GM18907 (cell line): ENCODE measurements around the gene NTF4.
A peak's percentile ranks its signal among the peaks of the same experiment; 100 is the strongest.

ENCODE experiments used
- ATAC-seq: cut with Tn5 transposase; IDR thresholded peaks from one replicate; pipeline ENCODE4 v1.9.1; 2021; ENCODE audit warnings: mild to moderate bottlenecking, moderate library complexity; ENCODE audit not compliant: unreplicated experiment

The NTF4 gene, protein sequence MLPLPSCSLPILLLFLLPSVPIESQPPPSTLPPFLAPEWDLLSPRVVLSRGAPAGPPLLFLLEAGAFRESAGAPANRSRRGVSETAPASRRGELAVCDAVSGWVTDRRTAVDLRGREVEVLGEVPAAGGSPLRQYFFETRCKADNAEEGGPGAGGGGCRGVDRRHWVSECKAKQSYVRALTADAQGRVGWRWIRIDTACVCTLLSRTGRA

DNA sequence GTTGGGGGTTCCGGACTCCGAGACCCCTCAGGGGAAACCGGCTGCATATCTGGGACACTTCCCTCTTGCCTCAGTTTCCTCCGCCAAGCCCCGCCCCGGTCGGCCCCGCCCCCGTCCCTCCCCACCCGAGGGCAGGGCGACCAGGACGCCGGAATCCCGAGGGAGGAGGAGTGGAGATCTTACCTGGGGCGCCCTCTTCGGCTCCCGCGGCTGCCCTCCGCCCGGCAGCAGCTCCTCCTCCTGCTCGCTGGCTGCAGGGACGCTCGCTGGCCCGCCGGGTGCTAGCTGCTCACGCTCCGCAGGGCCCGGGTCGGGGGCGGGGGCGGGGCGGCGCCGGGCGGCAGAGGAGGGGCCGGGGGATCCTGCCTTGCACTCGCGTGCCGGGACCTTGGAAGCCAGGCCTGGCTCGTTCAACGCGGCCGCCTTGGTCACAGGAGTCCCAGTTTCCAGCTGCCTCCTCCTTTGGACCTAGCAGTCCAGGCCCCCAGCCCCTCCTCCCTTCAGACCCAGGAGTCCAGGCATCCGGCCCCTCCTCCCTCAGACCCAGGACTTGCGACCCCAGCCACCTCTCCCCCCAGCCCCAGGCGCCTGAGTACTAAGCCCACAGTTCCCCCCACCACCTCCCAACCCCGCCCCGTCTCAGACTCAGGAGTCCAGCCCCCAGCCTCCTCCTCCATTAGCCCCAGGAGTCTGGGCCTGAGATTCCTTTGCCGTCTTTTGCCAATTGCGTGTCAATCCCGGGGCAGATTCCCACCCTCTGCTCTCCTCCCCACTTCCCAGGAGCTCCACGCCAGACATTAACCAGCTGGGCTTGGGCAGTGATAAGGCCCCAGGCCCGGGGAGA lies at the start of gene NTF4:
Gene NTF4, minus strand, starts transcription at position 51 of the 844 bp plus-strand sequence. CDS start 2,821 bp downstream, outside the sequence.
- no peak for ATAC-seq

DNA sequence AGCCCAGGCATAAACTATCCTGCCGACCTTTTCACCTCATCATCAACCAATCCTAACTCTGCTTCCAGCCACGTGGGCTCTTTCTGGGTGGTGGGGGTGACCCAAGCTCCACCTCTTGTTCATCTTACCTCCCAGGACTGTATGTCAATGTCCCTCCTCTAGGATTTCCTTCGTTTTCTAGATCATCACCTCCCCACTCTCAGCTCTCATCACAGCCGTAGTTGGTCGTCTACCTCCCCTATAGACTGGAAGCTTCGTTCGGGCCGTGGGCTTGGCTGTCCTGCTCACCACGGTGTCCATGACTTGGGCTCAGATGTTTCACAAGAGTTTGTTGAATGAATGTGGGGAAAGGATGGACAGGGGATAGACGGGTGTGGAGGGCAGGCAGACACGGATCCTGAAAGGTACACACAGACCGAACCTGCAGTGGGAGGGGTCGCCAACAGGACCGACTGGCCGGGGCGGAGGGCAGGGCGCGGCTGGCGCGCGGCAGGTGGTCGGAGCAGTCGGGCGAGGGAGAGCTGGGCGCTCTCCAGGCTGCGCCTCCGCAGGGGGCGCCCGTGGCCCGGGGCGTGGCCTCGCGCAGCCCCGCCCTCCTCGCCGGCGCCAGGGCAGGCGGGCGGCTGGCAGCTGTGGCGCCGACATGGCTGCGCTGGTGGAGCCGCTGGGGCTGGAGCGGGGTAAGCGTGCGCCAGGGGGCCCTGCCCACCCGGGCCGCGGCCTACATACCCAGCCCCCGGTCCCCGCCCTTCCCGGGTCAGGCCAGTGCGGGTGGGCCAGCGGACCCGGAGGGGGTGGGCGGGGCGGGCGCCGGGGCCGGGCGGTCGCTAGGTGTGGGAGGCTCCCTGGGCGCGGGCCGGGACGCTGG lies 49.4 kb upstream of the NTF4 start, which contains the start of gene LIN7B:
Gene LIN7B, plus strand, starts transcription at position 609 of the 868 bp plus-strand sequence. Its CDS starts 35 bp downstream, at position 644.
- peak; percentile 46 for ATAC-seq

DNA sequence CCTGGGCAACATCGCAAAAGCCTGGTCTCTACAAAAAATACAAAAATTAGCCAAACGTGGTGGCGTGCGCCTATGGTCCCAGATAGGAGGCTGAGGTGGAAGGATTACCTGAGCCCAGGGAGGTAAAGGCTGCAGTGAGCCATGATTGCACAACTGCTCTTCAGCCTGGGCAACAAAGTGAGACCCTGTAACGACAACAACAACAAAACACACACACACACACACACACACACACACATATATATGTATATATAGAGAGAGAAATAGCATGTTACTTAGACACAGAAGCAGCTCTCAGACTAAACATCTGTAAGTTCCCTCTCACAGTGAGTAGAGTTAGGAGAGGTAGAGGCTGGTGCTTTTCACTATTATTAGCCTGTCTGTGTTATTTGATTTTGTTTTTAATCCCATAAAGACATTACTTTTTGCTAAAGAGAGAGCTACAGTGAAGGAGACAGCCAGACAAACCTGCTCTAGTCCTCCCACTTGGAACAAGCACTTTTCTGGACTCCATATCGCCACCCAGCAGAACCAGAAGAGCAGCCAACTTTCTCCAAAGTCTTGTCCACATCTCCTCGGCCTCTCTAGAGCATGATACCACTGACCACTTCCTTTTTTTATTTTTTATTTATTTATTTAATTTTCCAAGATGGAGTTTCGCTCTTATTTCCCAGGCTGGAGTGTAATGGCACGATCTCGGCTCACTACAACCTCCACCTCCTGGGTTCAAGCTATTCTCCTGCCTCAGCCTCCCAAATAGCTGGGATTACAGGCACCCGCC lies 46.8 kb upstream of the NTF4 start:
- ATAC-seq, result no peak

DNA sequence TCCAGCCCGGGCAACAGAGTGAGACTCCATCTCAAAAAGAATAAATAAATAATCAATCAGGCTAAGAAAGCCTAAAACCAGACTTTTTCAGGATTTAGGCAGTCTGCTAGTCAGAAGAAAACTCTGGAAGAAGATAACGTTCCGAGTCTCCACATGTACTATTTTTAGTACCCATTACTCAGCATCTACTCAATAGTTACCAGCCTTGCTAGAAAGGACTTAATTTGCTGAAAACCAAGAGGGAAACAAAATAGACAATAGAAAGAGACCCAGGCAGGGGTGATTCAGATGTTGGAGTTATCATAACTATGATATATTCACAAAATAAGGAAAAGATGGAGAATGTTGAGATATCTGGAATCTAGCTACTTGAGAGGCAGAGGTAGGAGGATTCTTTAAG lies 45.9 kb upstream of the NTF4 start:
- ATAC-seq, result no peak

DNA sequence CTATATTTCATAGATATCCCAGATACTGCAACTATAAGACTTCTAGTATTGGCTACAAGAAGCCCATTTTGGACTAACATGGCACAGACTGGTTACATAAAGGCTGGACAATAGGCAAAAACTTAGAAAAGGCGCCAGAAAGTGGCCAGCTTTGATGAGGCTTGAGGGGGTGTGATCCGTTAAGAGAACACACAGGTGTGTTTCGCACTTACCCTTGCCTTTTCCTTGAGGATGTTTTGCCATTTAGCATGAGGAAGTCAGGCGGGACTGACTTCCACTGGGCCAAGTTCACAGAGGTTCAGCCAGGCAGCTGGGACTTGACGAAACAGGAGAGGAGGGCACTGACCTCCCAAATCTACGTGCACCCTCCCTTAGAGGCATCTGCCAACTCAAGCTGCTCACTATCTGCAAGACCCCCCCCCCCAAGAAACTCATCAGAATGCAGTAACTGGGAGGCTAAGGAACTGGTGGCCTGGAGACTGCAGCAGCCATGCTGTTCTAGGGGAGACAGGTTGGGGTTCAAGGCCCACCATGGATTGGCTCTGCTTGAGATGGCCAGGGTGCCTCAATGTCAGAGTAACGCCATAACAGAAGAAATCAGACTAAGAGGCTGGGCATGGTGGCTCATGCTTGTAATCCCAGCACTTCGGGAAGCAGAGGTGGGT lies 45.1 kb upstream of the NTF4 start:
- no peak for ATAC-seq

DNA sequence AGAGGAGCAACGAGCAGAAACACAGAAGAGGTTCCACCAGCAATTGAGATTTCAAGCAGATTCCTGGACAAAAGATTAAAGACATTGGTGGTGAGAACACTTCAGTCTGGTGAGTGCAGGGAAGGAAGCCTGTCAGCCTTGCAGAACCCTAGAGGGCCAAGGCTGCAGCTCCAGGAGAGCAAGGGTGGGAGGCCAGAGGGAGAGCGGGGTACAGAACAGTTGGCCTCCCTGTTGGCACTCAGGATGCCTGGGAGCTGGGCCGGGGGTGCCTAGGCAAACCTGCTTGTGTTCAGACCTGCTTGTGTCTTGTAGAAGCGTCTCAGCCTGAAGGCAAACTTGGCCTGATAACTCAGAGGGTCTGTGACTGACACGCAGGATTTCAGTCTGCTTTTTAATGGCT lies 44.4 kb upstream of the NTF4 start:
- no peak for ATAC-seq

DNA sequence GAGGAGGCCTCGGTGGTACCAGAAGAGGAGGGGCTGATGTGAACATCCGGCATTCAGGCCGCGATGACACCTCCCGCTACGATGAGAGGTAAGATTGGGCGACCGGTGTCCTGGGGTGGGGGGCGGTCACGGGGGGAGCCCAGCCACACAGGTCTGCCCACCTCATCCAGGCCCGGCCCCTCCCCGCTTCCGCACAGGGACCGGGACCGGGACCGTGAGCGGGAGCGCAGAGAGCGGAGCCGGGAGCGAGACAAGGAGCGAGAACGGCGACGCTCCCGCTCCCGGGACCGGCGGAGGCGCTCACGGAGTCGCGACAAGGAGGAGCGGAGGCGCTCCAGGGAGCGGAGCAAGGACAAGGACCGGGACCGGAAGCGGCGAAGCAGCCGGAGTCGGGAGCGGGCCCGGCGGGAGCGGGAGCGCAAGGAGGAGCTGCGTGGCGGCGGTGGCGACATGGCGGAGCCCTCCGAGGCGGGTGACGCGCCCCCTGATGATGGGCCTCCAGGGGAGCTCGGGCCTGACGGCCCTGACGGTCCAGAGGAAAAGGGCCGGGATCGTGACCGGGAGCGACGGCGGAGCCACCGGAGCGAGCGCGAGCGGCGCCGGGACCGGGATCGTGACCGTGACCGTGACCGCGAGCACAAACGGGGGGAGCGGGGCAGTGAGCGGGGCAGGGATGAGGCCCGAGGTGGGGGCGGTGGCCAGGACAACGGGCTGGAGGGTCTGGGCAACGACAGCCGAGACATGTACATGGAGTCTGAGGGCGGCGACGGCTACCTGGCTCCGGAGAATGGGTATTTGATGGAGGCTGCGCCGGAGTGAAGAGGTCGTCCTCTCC lies 43.2 kb upstream of the NTF4 start:
- no peak for ATAC-seq

DNA sequence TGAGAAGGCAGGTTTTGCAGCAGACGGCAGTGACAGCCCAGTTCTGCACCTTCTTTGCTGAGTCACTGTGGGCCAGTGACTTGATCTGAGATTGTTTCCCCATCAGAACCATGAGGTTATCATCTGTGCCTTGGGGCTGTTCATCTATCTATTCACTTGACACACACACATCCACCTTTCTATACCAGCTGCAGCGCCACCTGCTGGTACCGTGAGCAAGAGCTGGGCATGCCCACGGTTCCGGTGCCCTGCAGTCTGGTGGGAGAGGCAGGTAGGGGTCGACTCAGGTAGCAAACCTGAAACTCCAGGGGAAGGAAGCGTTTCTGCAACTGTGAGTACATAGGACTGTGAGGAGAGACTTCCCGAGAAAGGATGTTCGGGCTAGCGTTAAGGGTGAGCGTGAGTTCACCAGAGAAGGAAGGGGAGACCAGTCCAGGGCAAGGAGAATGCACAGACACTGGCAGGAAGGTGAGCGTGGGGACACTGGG lies 42.1 kb upstream of the NTF4 start:
- ATAC-seq, result no peak

DNA sequence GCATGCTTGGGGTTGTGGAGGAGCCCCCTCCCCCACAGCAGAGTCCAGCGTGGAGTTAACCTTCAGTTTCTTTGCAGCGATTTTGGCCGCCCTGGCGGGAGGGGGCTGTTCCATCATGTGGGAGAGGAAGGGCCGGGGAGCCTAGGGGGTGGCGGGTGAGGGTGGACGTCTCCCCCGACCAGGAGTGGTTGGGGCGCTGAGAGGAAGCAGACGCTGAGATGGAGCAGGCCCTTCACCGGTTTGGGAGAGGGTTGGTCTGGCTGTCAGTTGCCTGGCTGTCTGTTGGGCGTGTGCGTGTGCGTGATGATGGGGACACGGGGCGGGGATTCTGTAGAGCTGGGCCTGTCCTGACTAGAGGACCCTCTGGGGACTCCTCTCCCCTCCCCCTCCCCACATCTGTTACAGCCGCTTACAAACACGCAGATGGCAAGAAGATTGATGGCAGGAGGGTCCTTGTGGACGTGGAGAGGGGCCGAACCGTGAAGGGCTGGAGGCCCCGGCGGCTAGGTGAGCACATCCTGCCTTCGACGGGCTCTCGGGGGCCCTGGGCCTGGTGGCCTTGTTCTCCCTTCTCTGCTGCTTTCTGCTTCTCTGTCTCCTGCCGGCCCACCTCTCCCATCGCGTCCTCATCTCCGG lies 39.7 kb upstream of the NTF4 start:
- ATAC-seq, result no peak

DNA sequence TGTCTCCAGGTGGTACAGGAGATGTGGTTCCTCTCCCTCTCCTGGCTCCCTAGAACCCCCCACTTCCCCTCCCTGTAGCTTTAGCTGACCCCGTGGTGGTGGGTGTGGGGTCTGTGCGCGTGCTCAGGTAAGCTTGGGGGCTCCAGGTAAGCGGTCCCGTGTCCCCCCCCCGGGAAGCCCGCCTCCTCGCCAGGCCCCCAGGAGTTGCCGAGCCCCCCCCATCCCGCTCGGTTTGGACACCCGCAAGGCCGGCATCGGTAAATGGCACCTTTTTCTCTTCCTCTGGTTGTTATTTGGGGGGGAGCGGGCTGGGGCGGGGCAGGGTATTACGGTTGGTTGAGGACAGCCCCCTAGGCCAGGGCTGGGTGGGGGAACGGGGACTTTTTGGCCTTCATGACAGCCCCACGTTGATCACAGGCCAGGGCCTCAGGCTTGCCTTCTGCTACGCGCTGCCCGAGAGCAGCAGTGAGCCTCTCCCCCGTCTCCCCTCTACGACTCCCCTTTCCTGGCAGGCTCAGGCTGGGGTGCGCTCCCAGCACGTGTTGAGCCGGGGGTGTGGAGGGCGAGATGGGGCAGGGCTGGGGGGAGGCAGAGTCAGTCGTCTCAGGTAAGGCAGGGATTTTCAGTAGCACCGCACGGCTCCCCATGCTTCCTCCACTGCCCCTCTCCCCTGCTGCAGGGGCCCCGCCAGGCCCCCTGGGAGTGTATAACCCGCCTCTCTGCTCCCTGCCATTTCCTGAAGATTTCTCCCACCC lies 38.9 kb upstream of the NTF4 start:
- no peak for ATAC-seq

DNA sequence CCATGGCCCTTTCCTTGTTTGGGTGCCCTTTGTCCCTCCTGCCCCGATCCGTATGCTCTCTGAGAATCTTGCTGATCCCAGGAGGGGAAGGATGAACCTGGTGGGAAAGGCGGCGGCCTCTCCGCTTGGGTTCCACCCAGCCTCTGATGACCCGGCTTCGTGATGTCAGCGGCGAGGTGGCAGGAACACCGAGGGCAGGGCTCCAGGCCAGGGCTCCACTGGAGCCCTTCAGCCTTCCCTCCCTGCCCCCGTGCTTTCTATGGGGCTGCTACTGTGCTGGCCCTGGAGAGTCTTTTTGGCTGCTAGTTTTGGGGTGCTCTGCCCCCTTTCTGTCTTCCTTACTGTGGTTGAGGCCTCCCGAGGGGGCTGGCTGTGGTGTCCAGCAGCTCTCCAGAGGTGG lies 37.7 kb upstream of the NTF4 start:
- ATAC-seq, result no peak

DNA sequence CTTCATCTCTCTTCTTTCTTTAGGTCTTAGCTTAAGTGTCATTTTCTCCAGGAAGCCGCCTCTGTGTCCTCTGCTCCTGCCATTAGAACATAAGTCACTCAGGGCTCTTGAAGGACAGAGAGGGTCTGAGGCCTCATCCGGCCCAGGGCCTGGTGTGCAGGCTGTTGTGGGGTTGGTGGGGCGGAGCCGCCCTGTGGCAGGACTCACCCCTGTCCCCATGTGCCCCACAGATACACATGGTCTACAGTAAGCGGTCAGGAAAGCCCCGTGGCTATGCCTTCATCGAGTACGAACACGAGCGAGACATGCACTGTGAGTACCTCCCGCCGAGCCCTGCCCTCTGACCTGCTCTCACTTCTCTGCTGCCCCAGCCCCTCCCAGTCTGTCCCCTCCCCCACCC lies 36.5 kb upstream of the NTF4 start:
- no peak for ATAC-seq

DNA sequence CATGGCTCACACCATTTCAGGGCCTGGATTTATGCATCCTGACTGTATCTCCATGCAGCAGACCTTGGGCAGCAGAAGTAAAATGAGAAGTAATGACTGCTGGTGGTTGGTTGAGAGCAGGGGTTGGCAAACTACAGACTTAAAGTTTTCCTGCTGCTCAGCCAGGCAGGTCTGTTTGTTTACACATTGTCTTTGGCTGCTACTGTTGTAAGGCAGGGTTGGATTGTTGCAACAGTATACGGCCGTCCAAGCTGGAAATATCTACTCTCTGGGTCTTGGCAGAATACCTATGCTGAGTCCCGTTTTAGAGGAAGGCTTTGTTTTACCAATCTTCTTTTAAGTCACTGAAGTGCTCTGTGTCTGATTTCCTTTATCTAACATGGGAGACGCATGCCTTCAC lies 34.2 kb upstream of the NTF4 start:
- no peak for ATAC-seq

DNA sequence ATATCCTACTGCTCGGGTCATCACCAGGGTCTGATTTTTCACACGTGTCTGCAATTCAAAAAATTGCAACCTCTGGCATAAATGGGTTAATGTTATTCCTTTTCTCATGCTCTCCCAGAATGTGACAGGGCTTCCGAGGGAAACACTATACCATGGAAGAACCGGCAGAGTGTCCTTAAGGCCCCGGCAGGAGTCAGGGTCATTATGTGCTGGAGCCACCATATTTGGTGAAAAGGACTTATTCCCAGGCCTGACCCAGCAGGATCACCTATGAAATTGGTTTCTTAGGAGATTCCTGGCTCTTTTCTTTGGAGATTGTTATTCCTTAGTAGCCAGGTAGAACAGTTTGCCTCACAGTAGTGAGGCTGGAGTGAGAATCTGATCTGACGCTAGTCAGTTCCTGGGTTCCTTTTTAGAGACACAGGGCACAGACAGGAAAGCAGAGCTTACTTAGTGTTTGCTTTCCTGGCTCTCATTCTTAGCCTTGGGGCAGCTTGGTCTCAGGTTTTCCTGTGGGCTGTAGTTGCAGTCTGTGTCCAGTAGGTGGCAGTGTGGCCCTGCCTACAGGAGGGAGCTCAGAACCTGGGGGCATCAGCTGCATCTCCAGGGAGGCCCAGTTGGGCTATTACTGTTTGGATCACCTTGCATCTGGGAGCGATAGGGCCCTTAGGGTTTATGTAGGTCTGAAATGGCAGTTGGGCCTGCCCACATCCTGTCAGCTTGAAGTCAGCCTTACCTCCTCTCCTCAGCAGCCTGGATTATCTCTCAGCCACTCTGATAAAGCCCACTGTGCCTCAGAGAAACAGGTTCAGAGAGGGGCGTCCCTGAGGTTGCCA lies 33.1 kb upstream of the NTF4 start:
- no peak for ATAC-seq

DNA sequence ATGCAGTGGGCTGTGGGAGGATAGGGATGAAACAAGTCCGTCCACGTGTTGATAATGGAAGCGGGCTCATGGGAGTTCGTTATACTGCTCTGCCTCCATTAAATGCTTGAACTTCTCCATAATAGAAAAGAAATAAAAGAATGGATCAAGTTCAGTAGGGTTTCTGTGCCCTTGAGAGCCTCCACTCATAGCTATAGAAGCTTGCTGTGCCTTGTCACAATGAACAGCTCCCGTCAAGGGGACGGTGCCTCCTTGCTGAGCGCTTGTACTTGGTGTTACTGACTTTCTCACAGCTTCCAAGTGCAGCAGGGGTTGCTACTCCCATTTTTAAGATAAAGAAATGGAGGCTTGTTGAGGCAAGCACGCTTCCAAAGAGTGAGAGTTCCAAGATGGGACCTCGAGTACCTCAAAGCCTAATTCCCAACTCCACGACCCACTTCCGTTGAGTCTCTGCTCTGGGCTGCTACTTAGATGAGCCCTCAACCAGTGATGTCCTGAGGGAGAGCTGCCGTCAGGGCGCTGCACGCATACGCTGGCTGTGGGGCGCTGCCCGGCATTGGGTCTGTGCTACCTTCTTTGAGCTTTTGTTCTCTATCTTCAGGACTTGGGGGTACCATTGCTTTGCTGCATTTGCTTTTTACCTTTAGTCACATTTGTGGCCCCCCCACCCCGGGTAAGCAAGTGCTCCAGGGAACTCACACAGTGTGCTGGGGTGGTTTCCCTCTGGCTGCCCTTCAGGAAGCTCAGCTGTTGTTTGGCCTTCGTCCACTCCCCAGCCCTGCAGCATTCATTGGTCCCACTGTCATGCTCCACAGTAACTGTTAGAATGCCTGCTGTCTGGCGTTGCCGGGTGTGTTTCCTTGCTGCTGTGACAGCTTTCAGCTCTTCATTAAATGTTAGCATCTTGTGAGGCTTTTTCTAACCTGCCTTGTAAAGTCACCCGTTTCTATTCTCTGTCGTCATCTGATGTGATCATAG lies 30.2 kb upstream of the NTF4 start:
- no peak for ATAC-seq

DNA sequence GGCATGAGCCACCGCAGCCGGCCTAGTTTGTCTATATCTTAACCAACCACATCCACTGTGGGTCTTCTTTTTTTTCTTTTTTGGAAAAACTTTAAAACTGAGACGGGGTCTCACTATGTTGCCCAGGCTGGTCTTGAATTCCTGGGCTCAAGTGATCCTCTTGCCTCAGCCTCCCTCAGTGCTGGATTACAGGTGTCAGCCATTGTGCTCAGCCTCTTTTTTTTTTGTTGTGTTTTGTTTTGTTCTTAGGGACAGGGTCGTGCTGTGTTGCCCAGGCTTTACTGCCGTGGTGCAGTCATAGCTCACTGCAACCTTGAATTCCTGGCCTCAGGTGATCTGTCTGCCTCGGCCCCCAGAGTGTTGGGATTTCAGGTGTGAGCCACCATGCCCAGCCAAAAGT lies 28.1 kb upstream of the NTF4 start:
- ATAC-seq, result no peak
